Stomach (tissue), 9 donors: ENCODE data around the gene ITIH4. TPM values are rescaled to one million over a fixed set of nuclear protein-coding genes. Genes with fewer than 3 reads are reported as not detected.

ENCODE experiments used
- DNase-seq, 2 donors: peaks; one replicate each; pipeline versions ENCODE4 v3.0.0 to v3.0.0-alpha.2; 2013 to 2019
- H3K27ac ChIP-seq, 5 donors: fragments of 200-600 bp in 4 of 5; sonication (generic) in 4 of 5; one replicate each; pipeline ENCODE4 v1.5.1; 2013 to 2019; ENCODE audit warnings: mild to moderate bottlenecking in 1 of 5, moderate library complexity in 1 of 5
- H3K27me3 ChIP-seq, 3 donors: fragments of 200-600 bp; sonication (generic); one replicate each; pipeline ENCODE4 v1.5.1; 2017 to 2019; ENCODE audit warnings: mixed run types in 1 of 3
- H3K36me3 ChIP-seq, 4 donors: fragments of 200-600 bp; sonication (generic); 1 replicate in 3 of 4; 2 replicates in 1 of 4; pipeline ENCODE4 v1.5.1; 2016 to 2019
- H3K4me1 ChIP-seq, 4 donors: fragments of 200-600 bp; sonication (generic); one replicate each; pipeline ENCODE4 v1.5.1; 2016 to 2019
- H3K4me3 ChIP-seq, 4 donors: fragments of 200-600 bp; sonication (generic) in 3 of 4; one replicate each; pipeline ENCODE4 v1.5.1; 2016 to 2019; ENCODE audit warnings: mild to moderate bottlenecking in 1 of 4
- H3K9me3 ChIP-seq, 4 donors: fragments of 200-600 bp; sonication (generic); one replicate each; pipeline ENCODE4 v1.5.1; 2016 to 2019
- CTCF ChIP-seq, 7 experiments: fragments of 450-650 bp in 4 of 7; fragments of 200-600 bp in 3 of 7; sonication (generic) in 3 of 7; IDR thresholded peaks; one replicate each; pipeline ENCODE4 v1.5.1; 2016 to 2019; ENCODE audit warnings: antibody characterized with exemption in 7 of 7, control low read depth in 2 of 7, mild to moderate bottlenecking in 1 of 7
- EP300 ChIP-seq: sonication (generic); formaldehyde crosslinking; IDR thresholded peaks from one replicate; pipeline ENCODE4 v1.6.1; 2017; ENCODE audit warnings: antibody characterized with exemption
- POLR2A ChIP-seq, 4 donors: fragments of 450-650 bp; IDR thresholded peaks; one replicate each; pipeline ENCODE4 v1.6.1; 2016; ENCODE audit warnings: antibody characterized with exemption in 4 of 4, control low read depth in 2 of 4, mild to moderate bottlenecking in 1 of 4, moderate library complexity in 1 of 4
- POLR2AphosphoS5 ChIP-seq, 3 donors: sonication (generic); formaldehyde crosslinking; IDR thresholded peaks; one replicate each; pipeline ENCODE4 v1.6.1; 2016; ENCODE audit warnings: antibody characterized with exemption in 3 of 3
- WGBS, 5 donors: extraction: QIAGEN DNeasy Blood & Tissue Kit in 3 of 5; methylation state at CpG; one replicate each; pipeline versions ENCODE4 v1.1.5 to v1.1.7; 2013 to 2018; 5-methylcytosine and 5-hydroxymethylcytosine counted together
- intact Hi-C: fragments of 100-400 bp; cut with DNase I; formaldehyde crosslinking; loops from one replicate; pipeline ENCODE4 v1.15.1; 2023; ENCODE audit warnings: low total_unique reads
- polyA plus RNA-seq, 3 donors: library from polyadenylated mRNA; stranded (reverse); fragments of 200-250 nt; gene quantifications; one replicate each; pipeline ENCODE4 v1.2.3, GENCODE V29; 2013
- total RNA-seq, 5 donors: library from RNA; depleted of rRNA; stranded (reverse); fragments of >200 nt; gene quantifications; one replicate each; pipeline versions ENCODE4 v1.1.0 to v1.2.3, GENCODE V29; 2014 to 2016
- donor health status: healthy with polysubstance abuse.
- donor health status: Bipolar disorder and iron deficiency.
- donor health status: healthy.

Gene ITIH4
- total and polyA plus RNA-seq, 8 donors, result 1.7 to 300 (median 18.5) TPM

GRCh38 chr3:52847241-52847640 lies 16.8 kb upstream of the ITIH4 start:
- Histone ChIP-seq H3K9me3 (no peaks in the 10 kb centered on the region), H3K4me3 (no peak overlapping the region), H3K36me3 (peaks cover 25 to 70% (median 65%) of the 10 kb centered on the region in 4 donors), H3K4me1 (peaks cover 27 to 44% (median 35%) of the 10 kb centered on the region in 4 donors), H3K27me3 (no peaks in the 10 kb centered on the region), H3K27ac (peak overlapping the region in 2 of 5 donors; percentile 5 to 74)
- WGBS, 5 donors, result 93 to 97% (median 96%) methylated on average over 6 of the region's 6 CpGs
- DNase-seq, result no peak
- intact Hi-C loops, result no loop called here
- no peak for TF ChIP-seq POLR2A (IDR thresholded peaks at IDR 0.05)
- no peak for TF ChIP-seq EP300
- TF ChIP-seq CTCF (IDR thresholded peaks at IDR 0.05), result no peak
- TF ChIP-seq POLR2AphosphoS5 (IDR thresholded peaks at IDR 0.05), result no peak

- TF ChIP-seq EP300 (no peak), POLR2AphosphoS5 (IDR thresholded peaks at IDR 0.05) (peak in 1 of 3 donors; percentile 5)
- Histone ChIP-seq H3K27ac (peak overlapping the region in 4 of 5 donors; percentile 69 to 76 (median 74)), H3K36me3 (peaks cover 17 to 70% (median 65%) of the 10 kb centered on the region in 4 donors), H3K4me1 (peaks cover 27 to 48% (median 37%) of the 10 kb centered on the region in 4 donors), H3K9me3 (no peaks in the 10 kb centered on the region), H3K4me3 (no peak overlapping the region), H3K27me3 (no peaks in the 10 kb centered on the region)
- intact Hi-C loops, result no loop called here
- 69 to 80% (median 75%) methylated on average over 15 of the region's 15 CpGs for WGBS, 5 donors
- DNase-seq, result no peak
Measured at GRCh38 chr3:52846432-52846965, 16.0 kb upstream of the ITIH4 start.

GRCh38 chr3:52845691-52846431 lies 15.4 kb upstream of the ITIH4 start:
- TF ChIP-seq EP300 (no peak), CTCF (IDR thresholded peaks at IDR 0.05) (peak in 4 of 7 experiments; percentile 28 to 57 (median 46)), POLR2AphosphoS5 (IDR thresholded peaks at IDR 0.05) (no peak), POLR2A (IDR thresholded peaks at IDR 0.05) (no peak)
- Histone ChIP-seq H3K9me3 (no peaks in the 10 kb centered on the region), H3K4me3 (no peak overlapping the region), H3K27ac (peak overlapping the region; percentile 29 to 76 (median 74)), H3K36me3 (peaks cover 12 to 70% (median 65%) of the 10 kb centered on the region in 4 donors), H3K4me1 (peaks cover 27 to 48% (median 37%) of the 10 kb centered on the region in 4 donors), H3K27me3 (no peaks in the 10 kb centered on the region)
- intact Hi-C loops, result no loop called here
- 54 to 73% (median 59%) methylated on average over 7 of the region's 7 CpGs for WGBS, 5 donors
- no peak for DNase-seq

GRCh38 chr3:52845157-52845556 lies 14.7 kb upstream of the ITIH4 start:
- Histone ChIP-seq H3K27me3 (no peaks in the 10 kb centered on the region), H3K27ac (peak overlapping the region; percentile 29 to 76 (median 74)), H3K4me1 (peaks cover 27 to 48% (median 37%) of the 10 kb centered on the region in 4 donors), H3K9me3 (no peaks in the 10 kb centered on the region), H3K36me3 (peaks cover 10 to 70% (median 65%) of the 10 kb centered on the region in 4 donors), H3K4me3 (no peak overlapping the region)
- peak; percentile 68 to 73 for DNase-seq
- TF ChIP-seq CTCF (IDR thresholded peaks at IDR 0.05) (no peak), POLR2AphosphoS5 (IDR thresholded peaks at IDR 0.05) (peak in 2 of 3 donors; percentile 39 to 53)
- intact Hi-C loops, result no loop called here
- WGBS, 5 donors, result 13 to 26% (median 14%) methylated on average over 6 of the region's 6 CpGs
